ENCODE data around the gene ERP29. TPM values are rescaled to one million over a fixed set of nuclear protein-coding genes. Genes with fewer than 3 reads are reported as not detected.
A peak's percentile ranks its signal among the peaks of the same experiment; 100 is the strongest.

The ERP29 gene
- total and polyA plus RNA-seq, 2 of the 13 experiments (the other 11 are each of a cell fraction or from before 2014, with no cell fraction given) = 111 to 147 TPM

- TF ChIP-seq ARID4A (CRISPR knock-in tag; IDR thresholded peaks at IDR 0.05; ENCODE audit: borderline replicate concordance) (peak; percentile 64; the same call in 1 of the 2 replicates), ZNF619 (CRISPR knock-in tag; IDR thresholded peaks at IDR 0.05) (no peak), ZNF142 (CRISPR knock-in tag; IDR thresholded peaks at IDR 0.05) (0 out of 2 replicates have a peak, but pooled peaks have one; percentile 52), ZNF350 (CRISPR knock-in tag; IDR thresholded peaks at IDR 0.05; ENCODE audit: borderline replicate concordance, low read depth) (no peak; the same call in 1 of the 2 replicates), TRAFD1 (CRISPR knock-in tag; IDR thresholded peaks at IDR 0.05; ENCODE audit: borderline replicate concordance) (no peak), BCLAF1 (IDR thresholded peaks at IDR 0.05) (no peak), PRDM4 (CRISPR knock-in tag; IDR thresholded peaks at IDR 0.05; ENCODE audit: borderline replicate concordance) (no peak)
These were observed 576 bp downstream of the ERP29 start (continued) for GRCh38 chr12:112013601-112014402.
